Measurements from ENCODE around the gene TXNRD1.
"Not testable (repeated sequence)": the region's sequence is repeated elsewhere in the genome, so short reads cannot be mapped to it uniquely, and the experiment has no call there.

Gene TXNRD1

GRCh38 chr12:104215638-104216297 is at the start of gene TXNRD1:
TXNRD1 (plus strand) TSS chr12:104215779; CDS start chr12:104215803, 24 bp downstream.
- DNase-seq = peak; percentile 7

- DNase-seq = no peak
These were observed 49.8 kb upstream of the TXNRD1 start for GRCh38 chr12:104165801-104166200.

DNA sequence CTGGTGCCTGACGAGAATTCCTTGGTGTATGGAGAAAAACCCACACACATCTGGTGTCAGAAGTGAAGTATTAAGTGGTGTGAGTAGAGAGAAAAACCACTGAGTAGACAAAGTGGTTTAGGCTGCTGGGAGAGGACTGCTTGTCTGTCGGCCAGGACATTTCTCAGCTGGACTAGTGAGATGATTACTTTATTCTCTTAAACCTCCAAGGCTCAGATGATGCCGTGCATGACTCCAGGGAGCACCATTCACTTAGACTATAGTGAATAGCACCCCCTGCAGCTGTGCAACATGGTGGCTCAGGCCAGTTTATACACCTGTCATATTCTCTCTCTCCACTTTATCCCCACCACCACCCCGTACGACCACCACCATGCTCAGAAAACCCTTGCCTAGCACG is 49.1 kb upstream of the TXNRD1 start:
- no peak for DNase-seq

DNA sequence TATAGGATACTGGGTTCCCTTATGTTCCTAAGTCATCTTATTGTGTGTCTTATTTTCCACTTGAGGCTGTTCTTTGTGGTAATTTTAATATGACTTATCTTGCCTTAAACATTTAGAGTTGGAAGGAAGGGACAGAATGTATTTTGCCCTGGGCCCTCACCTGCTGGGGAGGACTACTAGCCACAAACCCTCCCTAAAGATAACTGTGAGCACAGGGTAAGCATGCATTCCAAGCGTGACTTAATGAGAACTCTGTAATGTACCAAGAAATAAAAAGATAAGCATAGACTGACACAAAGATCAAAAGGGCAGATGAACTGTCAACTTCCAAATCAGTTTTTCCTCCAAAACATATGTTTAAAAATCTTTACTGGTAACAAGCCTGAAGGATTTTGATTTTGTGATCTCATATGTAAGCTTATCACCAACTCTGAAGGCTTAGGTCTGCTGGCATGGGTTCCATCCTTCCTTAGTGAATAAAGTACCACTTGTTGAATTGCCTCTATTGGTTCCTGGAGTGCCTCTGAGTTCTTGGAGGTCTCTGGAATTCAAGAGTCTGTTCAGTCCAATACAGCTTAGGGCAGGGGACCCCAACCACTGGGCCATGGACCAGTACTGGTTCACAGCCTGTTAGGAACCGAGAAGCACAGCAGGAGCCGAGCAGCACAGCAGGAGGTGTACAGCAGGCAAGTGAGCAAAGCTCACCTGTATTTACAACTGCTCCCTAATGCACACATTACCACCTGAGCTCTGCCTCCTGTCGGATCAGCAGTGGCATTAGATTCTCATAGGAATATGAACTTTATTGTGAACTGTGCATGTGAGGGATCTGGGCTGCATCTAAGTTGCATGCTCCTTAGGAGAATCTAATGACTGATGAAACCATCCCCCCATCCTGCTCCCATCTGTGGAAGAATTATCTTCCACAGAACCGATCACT is 47.8 kb upstream of the TXNRD1 start:
- no peak for DNase-seq

GRCh38 chr12:104168596-104168995 is 47.0 kb upstream of the TXNRD1 start:
- no peak for DNase-seq

DNA sequence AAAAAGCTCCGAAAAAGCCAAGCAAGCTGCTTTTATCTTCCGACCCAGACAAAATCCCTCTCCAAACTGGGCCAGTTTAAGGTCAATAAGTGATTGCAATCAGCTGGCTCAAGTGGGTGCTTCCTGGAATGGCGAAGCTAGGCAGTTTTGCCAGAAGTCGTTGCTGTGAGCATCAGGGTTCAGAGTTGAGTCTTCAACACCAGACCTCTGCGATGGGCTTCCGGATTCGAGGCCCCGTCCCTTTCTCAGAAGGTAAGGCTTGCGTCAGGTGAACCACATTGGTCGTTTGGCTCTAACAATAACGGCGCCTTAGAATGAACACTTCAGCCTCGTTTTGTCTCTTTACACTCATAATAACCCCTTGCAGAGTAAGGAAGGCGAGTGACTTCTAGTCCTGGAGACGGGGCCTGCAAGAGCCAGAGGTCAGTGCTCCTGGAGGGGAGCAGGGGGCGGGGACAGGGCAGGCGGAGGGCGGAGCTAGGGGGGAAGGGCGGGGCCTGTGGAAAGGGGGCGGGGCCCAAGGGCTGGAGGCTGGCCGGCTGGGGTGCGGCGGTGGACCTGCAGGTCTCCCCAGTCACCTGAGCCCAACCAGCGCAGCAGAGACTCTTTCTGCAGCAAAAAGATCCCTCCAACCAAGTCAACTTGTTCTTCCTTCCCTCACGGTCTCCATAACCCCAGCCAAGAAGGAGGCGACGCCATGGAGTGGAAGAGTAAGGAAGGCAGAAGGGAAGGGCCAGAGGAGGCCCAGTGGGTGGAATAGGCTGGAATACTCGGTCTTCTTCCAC is 43.6 kb upstream of the TXNRD1 start:
- no peak for DNase-seq

DNA sequence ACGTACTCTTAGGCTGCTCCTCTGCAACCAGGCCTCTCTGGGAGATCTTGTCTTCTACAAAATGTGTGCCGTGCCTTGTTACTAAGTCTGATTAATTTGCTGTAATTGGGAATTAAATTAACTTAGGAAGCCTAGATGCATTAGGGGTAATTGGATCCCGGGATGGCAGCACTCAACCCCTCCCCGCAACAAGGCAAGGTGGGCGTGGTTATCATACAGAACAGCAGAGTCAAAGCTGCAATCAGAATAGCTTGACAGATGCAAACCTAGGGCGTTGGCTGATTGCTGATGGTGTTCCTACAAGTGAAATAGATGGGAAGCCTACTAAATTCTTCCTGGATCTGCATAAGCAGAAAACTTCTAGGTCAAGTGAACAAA is 43.0 kb upstream of the TXNRD1 start:
- no peak for DNase-seq

GRCh38 chr12:104173804-104174203 is 41.8 kb upstream of the TXNRD1 start:
- DNase-seq = not testable (repeated sequence)

DNA sequence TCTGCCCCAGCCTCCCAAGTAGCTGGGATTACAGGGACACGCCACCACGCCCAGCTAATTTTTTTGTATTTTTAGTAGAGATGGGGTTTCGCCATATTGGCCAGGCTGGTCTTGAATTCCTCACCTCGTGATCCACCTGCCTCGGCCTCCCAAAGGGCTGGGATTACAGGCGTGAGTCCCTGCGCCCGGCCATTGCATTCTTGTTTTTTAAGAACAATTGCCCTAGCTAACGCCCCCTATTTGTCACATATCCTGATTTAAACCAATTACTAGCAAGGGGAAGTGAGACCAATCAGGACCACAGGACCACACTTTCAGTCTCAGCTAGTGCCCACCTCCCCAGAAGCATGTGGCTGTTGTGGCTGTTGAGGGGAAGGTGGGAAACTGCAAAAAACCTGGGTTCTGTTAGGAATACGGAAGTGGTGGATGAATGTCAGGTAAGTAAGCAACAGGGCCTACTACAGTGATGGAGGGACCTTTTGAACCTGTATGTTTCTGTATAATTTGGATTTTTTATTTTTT is 39.8 kb upstream of the TXNRD1 start:
- DNase-seq = no peak

DNA sequence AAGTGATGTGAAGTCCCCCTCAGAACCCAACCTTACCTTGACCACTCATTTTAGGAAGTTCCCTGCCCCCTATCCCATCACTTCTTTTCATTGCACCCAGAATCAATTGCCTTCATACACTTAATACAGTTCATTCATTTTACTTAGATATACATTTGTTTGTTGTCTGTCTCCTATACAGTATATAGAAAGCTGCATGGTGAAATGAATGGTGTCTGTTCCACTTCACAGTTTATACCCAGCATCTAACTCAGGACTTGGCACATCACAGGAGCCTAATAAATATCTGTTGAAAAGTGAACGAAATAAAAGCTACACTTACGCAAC is 38.3 kb upstream of the TXNRD1 start:
- no peak for DNase-seq

- no peak for DNase-seq
These were observed 37.7 kb upstream of the TXNRD1 start for GRCh38 chr12:104177663-104178501.

DNA sequence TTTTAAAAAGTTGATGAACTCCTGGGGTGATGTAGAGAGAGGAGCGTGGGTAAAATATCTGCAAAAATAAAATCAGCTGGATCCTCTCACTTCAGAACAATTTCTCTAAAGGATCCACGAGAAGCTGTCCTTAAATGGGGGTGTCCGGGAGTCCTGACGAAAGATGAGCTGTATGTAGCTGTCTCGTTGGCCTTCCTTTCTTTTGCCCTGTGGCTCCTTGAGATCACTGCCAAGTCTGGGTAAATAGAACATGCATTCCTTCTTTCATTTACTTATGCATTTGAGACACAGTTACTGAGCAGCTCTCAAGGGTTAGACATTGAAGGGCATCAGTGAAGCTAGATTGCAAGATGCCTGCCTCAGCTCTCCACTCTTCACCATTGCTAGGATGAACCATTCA is 35.2 kb upstream of the TXNRD1 start:
- no peak for DNase-seq

- no peak for DNase-seq
These were observed 34.3 kb upstream of the TXNRD1 start for GRCh38 chr12:104181313-104181712.

DNA sequence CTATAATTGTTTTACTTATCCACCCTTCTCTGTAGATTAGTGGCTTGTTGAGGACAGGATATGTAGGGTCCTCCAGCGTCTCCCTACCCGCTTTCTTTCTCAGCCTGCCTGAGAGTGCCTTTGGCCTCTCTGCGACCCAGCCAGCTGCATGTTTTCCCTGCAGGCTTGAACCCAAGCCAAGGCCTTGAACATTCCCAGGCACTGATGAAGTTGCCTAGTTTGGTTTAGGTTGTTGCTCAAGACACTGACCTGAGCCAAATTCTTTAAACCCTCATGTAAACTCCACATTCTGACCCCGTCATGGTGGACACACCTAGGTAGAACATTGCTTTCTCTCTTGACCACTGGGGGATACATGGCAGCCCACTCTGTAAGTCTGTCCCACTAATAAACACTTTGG is 33.4 kb upstream of the TXNRD1 start:
- DNase-seq = no peak

GRCh38 chr12:104182621-104183378 is 32.8 kb upstream of the TXNRD1 start:
- no peak for DNase-seq

DNA sequence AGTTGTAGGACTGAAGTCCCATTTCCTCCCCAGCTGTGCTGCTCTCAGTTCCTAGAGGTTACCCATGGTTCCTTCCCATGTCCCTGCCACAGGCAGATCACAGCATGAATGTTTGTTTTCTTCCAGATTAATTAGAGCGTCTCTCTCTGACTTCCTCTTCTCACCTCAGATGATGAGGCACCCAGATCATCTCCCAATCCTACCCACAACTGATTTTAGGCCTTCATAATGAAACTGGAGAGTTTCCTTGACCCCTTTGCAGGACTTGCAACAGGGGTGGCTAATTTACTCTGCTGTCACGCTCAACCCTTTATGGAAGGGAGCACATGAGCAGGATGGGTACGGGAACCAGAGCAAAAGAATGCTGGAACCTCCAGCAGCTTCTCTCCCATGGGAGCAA is 32.1 kb upstream of the TXNRD1 start:
- no peak for DNase-seq

GRCh38 chr12:104187446-104188155 is 28.0 kb upstream of the TXNRD1 start:
- DNase-seq = no peak

DNA sequence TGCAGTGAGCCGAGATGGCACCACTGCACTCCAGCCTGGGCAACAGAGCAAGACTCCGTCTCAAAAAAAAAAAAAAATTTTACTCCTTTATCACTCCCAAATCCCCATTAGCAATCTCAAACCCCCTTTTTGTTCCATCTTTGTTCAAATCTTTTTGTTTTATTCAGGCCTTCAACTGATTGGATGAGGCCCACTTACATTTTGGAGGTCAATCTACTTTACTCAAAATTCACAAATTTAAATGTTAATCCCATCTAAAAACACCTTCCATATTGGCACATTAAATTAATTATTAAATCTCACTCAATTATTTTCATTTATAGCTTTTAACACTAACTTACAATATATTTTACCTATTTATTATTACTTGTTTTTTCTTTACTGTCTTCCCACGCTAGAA is 27.0 kb upstream of the TXNRD1 start:
- DNase-seq = no peak

DNA sequence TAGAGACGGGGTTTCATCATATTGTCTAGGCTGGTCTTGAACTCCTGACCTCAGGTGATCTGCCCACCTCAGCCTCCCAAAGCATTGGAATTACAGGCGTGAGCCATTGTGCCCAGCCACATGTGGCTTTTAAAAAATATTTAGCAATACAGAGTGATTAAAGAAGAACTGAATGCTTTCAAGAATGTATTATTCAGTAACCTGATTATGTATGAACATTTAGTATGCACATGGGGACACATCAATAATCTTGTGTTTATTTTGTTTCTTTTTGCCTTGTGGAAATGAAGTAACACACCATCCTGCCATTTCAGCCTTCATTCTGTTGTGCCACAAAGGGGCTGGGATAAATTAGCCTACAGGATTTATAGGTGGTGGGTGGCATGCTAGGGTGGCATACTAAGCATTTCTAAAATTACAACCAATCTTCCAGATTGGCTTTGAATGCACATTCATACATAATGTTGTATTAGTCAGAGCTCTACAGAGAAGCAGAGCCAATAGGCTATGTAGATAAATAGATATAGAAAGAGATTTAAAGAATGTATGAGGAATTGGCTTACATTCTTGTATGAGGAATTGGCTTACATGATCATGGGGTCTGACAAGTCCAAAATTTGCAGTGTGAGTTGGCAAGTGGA is 25.5 kb upstream of the TXNRD1 start:
- DNase-seq = no peak

DNA sequence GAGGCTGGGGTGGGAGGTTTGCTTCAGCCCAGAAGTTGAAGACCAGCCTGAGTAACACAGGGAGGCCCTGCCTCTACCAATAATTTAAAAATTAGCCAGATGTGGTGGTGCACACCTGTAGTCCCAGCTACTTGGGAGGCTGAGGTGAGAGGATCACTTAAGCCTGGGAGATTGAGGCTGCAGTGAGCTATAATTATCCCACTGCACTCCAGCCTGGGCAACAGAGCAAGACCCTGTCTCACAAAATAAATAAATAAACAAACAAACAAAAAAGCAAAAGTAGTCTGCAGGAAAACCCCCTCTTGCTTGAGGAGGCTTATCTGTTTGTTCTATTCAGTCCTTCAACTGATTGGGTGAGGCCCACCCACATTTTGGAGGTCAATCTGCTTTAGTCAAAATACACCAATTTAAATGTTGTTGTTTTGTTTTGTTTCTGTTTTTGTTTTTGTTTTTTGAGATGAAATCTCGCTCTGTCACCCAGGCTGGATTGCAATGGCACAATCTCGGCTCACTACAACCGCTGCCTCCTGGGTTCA is 24.9 kb upstream of the TXNRD1 start:
- DNase-seq = no peak
